ENCODE data around the gene TMEM217. TPM values are rescaled to one million over a fixed set of nuclear protein-coding genes. Genes with fewer than 3 reads are reported as not detected.
A peak's percentile ranks its signal among the peaks of the same experiment; 100 is the strongest.

Gene TMEM217
- total RNA-seq, 2 donors from 2014 or later = 0.50 to 7.3 TPM

DNA sequence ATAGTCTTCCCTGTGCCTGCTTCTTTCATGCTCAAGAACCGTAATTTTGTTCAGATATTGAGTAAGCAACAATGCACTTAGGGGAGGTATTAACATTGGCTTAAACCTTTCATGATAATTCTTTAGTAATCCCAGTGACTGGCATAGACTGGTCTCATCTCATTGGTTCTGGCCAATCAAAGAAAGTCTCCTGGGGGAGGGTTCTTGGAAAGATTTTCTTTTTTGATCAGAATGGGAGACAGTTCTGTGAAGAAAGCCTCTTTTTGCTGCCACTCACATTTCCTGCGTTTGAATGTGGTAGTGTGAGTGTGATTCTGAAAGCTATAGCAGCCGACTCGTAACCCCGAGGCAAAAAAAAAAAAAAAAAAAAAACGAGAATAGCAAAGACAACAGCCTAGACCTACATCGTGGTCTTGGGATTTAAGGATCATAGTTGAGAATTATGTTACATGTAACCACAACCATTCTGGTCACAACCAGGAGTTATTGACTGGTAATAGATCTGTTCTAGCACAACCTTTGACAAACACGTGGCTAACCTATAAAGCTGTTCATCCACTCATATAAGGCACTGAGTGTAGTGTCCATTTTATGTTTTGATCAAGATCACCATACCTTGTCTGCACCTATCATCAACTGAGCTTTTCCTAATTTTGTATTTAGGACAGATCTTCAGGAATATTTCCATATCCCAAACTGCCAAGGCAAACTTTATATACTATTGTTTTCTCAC lies 15.1 kb upstream of the TMEM217 start:
- Histone ChIP-seq H3K27me3 (replicated peaks; ENCODE audit: insufficient read depth) (no peaks in the 10 kb centered on the region), H3K27ac (no peak overlapping the region), H3K4me1 (replicated peaks) (no peaks in the 10 kb centered on the region), H3K9me3 (no peaks in the 10 kb centered on the region), H3K4me3 (no peak overlapping the region), H3K36me3 (no peaks in the 10 kb centered on the region)
- DNase-seq (ENCODE audit: low spot score) = no peak
- TF ChIP-seq, protein P1, sequence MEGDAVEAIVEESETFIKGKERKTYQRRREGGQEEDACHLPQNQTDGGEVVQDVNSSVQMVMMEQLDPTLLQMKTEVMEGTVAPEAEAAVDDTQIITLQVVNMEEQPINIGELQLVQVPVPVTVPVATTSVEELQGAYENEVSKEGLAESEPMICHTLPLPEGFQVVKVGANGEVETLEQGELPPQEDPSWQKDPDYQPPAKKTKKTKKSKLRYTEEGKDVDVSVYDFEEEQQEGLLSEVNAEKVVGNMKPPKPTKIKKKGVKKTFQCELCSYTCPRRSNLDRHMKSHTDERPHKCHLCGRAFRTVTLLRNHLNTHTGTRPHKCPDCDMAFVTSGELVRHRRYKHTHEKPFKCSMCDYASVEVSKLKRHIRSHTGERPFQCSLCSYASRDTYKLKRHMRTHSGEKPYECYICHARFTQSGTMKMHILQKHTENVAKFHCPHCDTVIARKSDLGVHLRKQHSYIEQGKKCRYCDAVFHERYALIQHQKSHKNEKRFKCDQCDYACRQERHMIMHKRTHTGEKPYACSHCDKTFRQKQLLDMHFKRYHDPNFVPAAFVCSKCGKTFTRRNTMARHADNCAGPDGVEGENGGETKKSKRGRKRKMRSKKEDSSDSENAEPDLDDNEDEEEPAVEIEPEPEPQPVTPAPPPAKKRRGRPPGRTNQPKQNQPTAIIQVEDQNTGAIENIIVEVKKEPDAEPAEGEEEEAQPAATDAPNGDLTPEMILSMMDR (IDR thresholded peaks at IDR 0.05) = no peak
- no peak for TF ChIP-seq POLR2AphosphoS5 (IDR thresholded peaks at IDR 0.05)
- no peak for TF ChIP-seq POLR2A (IDR thresholded peaks at IDR 0.05)
- WGBS = 70% methylated on average over 8 of the region's 8 CpGs
- intact Hi-C loops (cut with DNase I) = no loop called here

DNA sequence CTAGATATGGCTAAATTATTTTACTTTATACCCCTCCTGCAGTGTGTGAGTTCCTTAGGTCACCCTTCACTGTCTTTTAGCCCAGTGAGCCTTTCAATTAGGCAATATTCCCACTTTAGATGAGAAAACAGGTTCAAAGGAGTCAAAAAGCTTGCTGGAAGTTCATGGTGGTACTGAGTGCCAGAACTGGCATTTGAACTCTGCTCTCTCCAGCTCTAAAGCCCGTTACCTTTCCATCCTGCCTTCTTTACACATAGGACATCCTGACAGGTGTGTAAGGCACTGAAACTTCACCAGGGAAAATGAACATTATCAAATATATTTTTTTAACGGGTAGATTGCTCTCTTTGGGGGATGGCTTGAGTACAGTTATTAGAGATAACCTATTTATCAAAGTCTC lies 11.2 kb upstream of the TMEM217 start:
- Histone ChIP-seq H3K27me3 (replicated peaks; ENCODE audit: insufficient read depth) (no peaks in the 10 kb centered on the region), H3K4me1 (replicated peaks) (no peaks in the 10 kb centered on the region), H3K36me3 (no peaks in the 10 kb centered on the region), H3K27ac (no peak overlapping the region), H3K4me3 (no peak overlapping the region), H3K9me3 (no peaks in the 10 kb centered on the region)
- WGBS = 93% methylated on average over 2 of the region's 2 CpGs
- intact Hi-C loops (cut with DNase I) = no loop called here
- DNase-seq (ENCODE audit: low spot score) = no peak
- TF ChIP-seq, protein P1 (IDR thresholded peaks at IDR 0.05) = no peak
- TF ChIP-seq POLR2AphosphoS5 (IDR thresholded peaks at IDR 0.05) = no peak
- TF ChIP-seq POLR2A (IDR thresholded peaks at IDR 0.05) = no peak

DNA sequence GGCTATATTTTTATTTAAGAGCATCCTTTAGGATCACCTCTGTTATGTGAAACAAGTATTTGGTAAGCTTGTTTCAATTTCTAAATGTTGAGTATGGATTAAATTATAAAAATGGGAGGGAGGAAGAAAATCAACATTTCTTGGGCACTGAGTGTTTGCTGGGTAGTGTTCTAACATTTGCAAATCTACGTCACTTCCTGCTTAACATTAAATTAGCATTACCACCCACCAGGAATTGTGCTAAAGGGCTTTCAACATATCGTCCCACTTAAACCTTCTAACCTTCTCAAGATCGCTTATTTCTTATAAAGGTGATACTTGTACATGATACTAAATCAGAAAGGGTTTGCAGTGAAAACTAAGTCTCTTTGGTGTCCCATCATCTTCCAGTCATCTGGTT lies 7.9 kb upstream of the TMEM217 start:
- WGBS = 88% methylated on average over 3 of the region's 3 CpGs
- no peak for DNase-seq (ENCODE audit: low spot score)
- no peak overlapping the region for H3K4me3 ChIP-seq
- no peaks in the 10 kb centered on the region for H3K36me3 ChIP-seq
- TF ChIP-seq, protein P1 (IDR thresholded peaks at IDR 0.05) = no peak
- no peak for TF ChIP-seq POLR2A (IDR thresholded peaks at IDR 0.05)
- no peak for TF ChIP-seq POLR2AphosphoS5 (IDR thresholded peaks at IDR 0.05)
- H3K27ac ChIP-seq = no peak overlapping the region
- H3K27me3 ChIP-seq (replicated peaks; ENCODE audit: insufficient read depth) = no peaks in the 10 kb centered on the region
- no peaks in the 10 kb centered on the region for H3K4me1 ChIP-seq (replicated peaks)
- H3K9me3 ChIP-seq = no peaks in the 10 kb centered on the region
- intact Hi-C loops (cut with DNase I) = no loop called here

DNA sequence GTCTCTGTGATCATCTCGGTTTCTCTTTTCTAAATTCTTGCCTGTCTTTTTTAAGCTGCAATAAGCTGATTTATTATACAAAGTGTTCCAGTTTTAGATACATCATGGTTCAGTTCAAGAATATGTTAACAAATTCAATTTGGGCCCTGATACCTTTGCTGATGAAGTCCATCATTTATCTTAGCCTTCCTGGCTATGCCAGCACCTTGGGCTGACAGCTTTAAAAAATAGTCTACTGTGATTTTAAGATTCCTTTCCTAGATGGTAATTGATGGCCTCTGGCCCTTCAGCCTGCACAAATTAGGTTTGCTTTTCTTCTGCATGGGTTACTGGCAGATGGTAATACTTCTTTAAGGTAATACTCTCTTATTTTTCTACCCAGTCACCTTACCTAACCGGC lies 7.1 kb upstream of the TMEM217 start:
- H3K4me1 ChIP-seq (replicated peaks) = no peaks in the 10 kb centered on the region
- no peak overlapping the region for H3K4me3 ChIP-seq
- intact Hi-C loops (cut with DNase I) = no loop called here
- H3K27ac ChIP-seq = no peak overlapping the region
- 68% methylated on average over 2 of the region's 2 CpGs for WGBS
- H3K36me3 ChIP-seq = no peaks in the 10 kb centered on the region
- H3K27me3 ChIP-seq (replicated peaks; ENCODE audit: insufficient read depth) = no peaks in the 10 kb centered on the region
- DNase-seq (ENCODE audit: low spot score) = no peak
- no peaks in the 10 kb centered on the region for H3K9me3 ChIP-seq
- TF ChIP-seq, protein P1 (IDR thresholded peaks at IDR 0.05) = no peak
- TF ChIP-seq POLR2AphosphoS5 (IDR thresholded peaks at IDR 0.05) (no peak), POLR2A (IDR thresholded peaks at IDR 0.05) (no peak)

DNA sequence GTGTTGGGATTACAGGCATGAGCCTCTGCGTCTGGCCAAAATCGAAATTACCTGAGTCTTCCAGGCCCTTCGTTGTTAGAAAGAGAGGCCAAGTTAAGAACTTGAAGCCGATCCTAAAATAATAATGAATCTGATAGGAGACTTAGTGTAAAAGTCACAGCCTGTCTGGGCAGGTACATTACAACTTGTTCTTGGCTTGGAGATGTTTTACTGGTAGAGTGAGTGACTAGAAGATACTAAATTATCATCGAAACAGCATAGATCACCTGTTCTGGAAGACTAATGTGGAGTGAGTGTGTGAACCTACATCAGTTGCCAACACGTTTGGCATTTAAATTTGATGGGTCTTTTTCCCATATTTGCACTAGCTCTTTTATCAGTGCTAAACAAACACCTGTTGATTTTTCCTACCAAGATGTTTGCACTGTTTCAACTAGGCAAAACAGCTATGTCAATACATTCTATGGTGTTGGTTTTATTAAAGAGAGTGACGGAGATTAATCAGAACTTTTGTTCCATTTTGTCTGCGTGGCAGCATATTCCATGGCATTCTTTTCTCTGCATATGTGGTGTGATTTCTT lies 4.6 kb upstream of the TMEM217 start:
- intact Hi-C loops (cut with DNase I) = no loop called here
- peak; percentile 25 for DNase-seq (ENCODE audit: low spot score)
- Histone ChIP-seq H3K4me3 (no peak overlapping the region), H3K4me1 (replicated peaks) (no peaks in the 10 kb centered on the region), H3K9me3 (no peaks in the 10 kb centered on the region), H3K36me3 (no peaks in the 10 kb centered on the region), H3K27me3 (replicated peaks; ENCODE audit: insufficient read depth) (no peaks in the 10 kb centered on the region), H3K27ac (peak overlapping the region; percentile 37 to 44)
- TF ChIP-seq POLR2A (IDR thresholded peaks at IDR 0.05) (no peak), POLR2AphosphoS5 (IDR thresholded peaks at IDR 0.05) (peak; percentile 66)
- WGBS = 36% methylated on average over 8 of the region's 8 CpGs
